ENCODE measurements around the gene MAD2L2. TPM values are rescaled to one million over a fixed set of nuclear protein-coding genes. Genes with fewer than 3 reads are reported as not detected.

Gene MAD2L2
- polyA plus RNA-seq, result 10 to 100 TPM in 1 of 2 donors, 1 to 10 TPM in 1; 8.1 to 18.5 TPM

DNA sequence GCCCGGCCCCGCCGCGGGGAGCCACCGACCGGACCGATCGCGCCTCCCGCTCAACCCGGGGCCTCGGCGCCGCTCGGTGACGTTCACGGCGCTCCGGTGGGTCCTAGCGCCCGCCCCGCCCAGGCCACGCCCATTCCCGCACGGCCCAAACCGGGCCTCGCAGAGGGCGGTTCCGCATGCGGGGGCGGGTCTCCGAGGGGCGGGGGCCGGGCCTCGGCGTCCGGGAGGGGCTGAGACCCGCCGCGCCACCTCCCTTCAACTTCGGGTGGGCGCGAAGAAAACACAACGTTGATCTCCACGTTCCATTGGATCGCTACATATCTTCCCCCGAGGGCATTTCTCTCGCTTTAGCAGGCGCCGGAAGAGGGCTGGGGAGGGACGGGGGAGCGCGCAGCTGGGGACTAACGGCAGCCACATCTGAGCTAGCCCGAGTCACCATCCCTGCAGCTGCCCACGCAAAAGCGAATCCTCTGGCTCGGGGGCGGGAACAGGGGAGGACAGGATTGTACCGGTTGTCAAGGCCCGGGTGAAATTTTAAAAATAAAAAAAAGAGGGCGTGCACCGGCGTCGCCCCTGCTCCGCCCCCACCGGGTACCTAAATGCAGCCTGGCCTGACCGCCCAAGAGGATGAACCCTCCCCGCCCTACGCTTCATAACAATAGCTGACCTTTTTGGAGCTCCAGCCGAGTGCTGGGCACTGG lies at the start of gene MAD2L2:
MAD2L2 (minus strand) TSS at position 78 of the 701 bp plus-strand sequence. CDS start 547 bp downstream, outside the sequence.
- peak within 1 kb of the TSS; percentile 74 for H3K4me3 ChIP-seq (ENCODE audit: low read depth in 1 of 2, low read length in 2 of 2)
- peaks cover 0 to 4% of the 10 kb centered on the region in 2 donors for H3K36me3 ChIP-seq (ENCODE audit: control insufficient read depth in 2 of 2, insufficient read depth in 2 of 2, low read length in 1 of 2)
- H3K9me3 ChIP-seq (ENCODE audit: control insufficient read depth in 2 of 2, insufficient read depth in 1 of 2, low read depth in 1 of 2, low read length in 1 of 2), result no peaks in the 10 kb centered on the region
- 1% methylated on average over 45 to 71 of the region's 71 CpGs for WGBS, 2 donors
- peak within 1 kb of the TSS; percentile 75 to 78 for H3K27ac ChIP-seq (ENCODE audit: low read depth in 2 of 2, low read length in 1 of 2)
- no peaks in the 10 kb centered on the region for H3K27me3 ChIP-seq (ENCODE audit: control insufficient read depth in 1 of 2, insufficient read depth in 2 of 2, low read length in 2 of 2)
- H3K4me1 ChIP-seq (ENCODE audit: control insufficient read depth in 2 of 2, insufficient read depth in 2 of 2, low read length in 1 of 2), result peaks cover 0 to 3% of the 10 kb centered on the region in 2 donors

DNA sequence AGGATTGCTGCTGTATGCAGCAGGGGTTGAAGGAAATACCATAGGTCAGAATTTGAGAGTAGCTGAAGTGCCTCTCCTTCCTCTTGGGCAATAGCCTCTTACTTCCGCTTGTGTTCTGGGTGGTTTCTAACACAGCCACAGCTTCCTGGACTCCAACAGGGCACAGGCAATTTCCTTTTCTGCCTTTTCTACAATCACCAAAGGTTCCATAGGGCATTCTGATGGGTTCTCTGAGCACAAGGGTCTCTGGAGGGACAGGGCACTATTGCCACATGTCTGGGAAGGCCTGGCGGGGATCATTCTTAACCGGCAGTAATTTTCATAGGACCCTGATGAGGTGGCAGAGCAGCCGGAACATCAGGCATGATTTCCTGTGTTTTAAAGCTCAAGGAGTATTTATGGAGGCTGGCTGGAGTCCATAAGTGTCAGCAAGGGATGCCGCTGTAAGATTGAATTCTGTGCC lies 49.5 kb upstream of the MAD2L2 start:
- Histone ChIP-seq H3K4me1 (ENCODE audit: control insufficient read depth in 2 of 2, insufficient read depth in 2 of 2, low read length in 1 of 2) (peaks cover 0 to 7% of the 10 kb centered on the region in 2 donors), H3K27ac (ENCODE audit: low read depth in 2 of 2, low read length in 1 of 2) (peak overlapping the region; percentile 68 to 72), H3K36me3 (ENCODE audit: control insufficient read depth in 2 of 2, insufficient read depth in 2 of 2, low read length in 1 of 2) (no peaks in the 10 kb centered on the region), H3K9me3 (ENCODE audit: control insufficient read depth in 2 of 2, insufficient read depth in 1 of 2, low read depth in 1 of 2, low read length in 1 of 2) (no peaks in the 10 kb centered on the region), H3K4me3 (ENCODE audit: low read depth in 1 of 2, low read length in 2 of 2) (no peak overlapping the region), H3K27me3 (ENCODE audit: control insufficient read depth in 1 of 2, insufficient read depth in 2 of 2, low read length in 2 of 2) (no peaks in the 10 kb centered on the region)
- 43 to 53% methylated on average over 5 of the region's 5 CpGs for WGBS, 2 donors

DNA sequence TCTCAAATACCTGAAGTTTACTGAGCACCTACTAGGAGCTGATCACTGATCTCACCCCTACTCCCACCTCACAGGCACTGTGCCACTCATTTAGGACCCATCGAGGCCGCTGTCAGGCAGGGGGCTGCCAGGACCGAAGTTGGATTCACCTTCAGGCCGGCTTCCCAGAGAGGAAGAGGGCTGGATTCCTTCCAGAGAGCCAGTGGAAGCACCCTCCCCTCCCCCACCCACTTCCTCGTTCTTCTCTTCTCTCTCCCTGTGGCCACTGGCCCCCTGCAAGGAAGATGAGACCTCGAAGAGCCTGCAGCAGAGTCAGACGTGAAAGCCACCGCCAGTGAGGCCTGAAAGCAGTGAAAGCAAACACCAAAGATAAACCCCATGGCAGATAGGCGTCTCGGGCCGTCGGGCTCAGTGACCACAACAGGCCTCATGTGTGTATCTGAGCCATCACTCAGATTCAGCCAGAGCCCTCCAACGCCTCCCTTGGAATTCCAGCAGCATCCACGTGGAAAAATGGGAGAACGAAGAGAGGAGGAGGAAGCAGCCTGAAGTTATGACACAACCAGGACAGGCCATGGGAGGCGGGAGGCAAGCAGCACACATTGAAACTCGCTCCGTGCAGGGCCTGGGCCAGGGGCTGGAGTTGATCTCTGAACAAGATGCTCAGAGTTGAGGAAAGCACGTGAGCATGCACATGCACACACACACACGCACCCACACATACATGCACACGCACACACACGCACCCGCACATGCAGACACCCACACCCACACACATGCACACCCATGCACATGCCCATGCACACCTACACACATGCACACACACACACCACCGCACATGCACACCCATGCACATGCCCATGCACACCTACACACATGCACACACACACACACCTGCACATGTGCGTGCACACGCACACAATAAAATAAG lies 48.8 kb upstream of the MAD2L2 start:
- H3K36me3 ChIP-seq (ENCODE audit: control insufficient read depth in 2 of 2, insufficient read depth in 2 of 2, low read length in 1 of 2), result no peaks in the 10 kb centered on the region
- H3K27me3 ChIP-seq (ENCODE audit: control insufficient read depth in 1 of 2, insufficient read depth in 2 of 2, low read length in 2 of 2), result no peaks in the 10 kb centered on the region
- WGBS, 2 donors, result 66 to 72% methylated on average over 25 to 26 of the region's 26 CpGs
- no peak overlapping the region for H3K4me3 ChIP-seq (ENCODE audit: low read depth in 1 of 2, low read length in 2 of 2)
- H3K9me3 ChIP-seq (ENCODE audit: control insufficient read depth in 2 of 2, insufficient read depth in 1 of 2, low read depth in 1 of 2, low read length in 1 of 2), result no peaks in the 10 kb centered on the region
- no peak overlapping the region for H3K27ac ChIP-seq (ENCODE audit: low read depth in 2 of 2, low read length in 1 of 2)
- peaks cover 0 to 7% of the 10 kb centered on the region in 2 donors for H3K4me1 ChIP-seq (ENCODE audit: control insufficient read depth in 2 of 2, insufficient read depth in 2 of 2, low read length in 1 of 2)

DNA sequence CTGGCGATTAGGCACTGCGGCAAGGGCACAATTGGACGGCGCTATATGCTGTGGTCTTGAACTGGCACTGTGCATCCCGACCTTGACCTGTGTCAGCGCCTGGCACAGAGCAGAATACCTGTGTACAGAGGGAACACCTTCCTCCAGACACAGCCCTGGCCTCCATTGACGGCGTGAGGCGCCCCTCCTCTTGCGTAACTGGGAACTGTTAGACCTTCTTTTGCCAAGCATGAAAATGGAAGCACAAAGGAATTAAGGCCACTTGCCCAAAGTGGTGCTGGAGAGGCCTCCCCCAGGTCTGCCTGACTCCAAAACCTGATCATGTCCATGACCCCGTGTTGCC lies 48.2 kb upstream of the MAD2L2 start:
- no peak overlapping the region for H3K27ac ChIP-seq (ENCODE audit: low read depth in 2 of 2, low read length in 1 of 2)

DNA sequence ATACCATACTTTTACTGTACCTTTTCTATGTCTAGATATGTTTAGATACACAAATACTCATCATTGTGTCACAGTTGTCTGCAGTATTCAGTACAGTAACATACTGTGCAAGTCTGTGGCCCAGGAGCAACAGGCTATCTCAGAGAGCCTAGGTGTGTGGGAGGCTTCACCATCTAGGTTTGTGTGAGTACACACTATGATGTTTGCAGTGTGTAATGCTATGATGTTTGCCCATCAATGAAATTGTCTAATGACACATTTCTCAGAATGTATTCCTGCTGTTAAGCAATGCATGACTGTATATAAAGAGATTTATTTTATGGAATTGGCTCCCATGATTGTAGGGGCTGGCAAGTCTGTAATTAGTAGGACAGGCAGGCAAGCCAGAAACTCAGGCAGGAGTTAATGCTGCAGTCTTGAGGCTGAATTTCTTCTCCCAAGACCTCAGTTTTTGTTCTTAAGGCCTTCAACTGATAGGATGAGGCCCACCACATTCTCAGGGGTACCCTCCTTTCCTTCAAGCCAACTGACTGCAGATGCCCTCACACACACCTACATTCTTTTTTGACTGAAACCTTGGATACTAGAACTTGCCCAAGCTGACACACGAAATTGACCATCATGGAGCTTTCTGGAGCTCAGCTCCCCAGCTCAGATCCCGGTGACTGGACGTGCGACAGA lies 47.3 kb upstream of the MAD2L2 start:
- H3K27ac ChIP-seq (ENCODE audit: low read depth in 2 of 2, low read length in 1 of 2), result no peak overlapping the region
- no peak overlapping the region for H3K4me3 ChIP-seq (ENCODE audit: low read depth in 1 of 2, low read length in 2 of 2)
- H3K27me3 ChIP-seq (ENCODE audit: control insufficient read depth in 1 of 2, insufficient read depth in 2 of 2, low read length in 2 of 2), result no peaks in the 10 kb centered on the region
- H3K9me3 ChIP-seq (ENCODE audit: control insufficient read depth in 2 of 2, insufficient read depth in 1 of 2, low read depth in 1 of 2, low read length in 1 of 2), result no peaks in the 10 kb centered on the region
- H3K36me3 ChIP-seq (ENCODE audit: control insufficient read depth in 2 of 2, insufficient read depth in 2 of 2, low read length in 1 of 2), result no peaks in the 10 kb centered on the region
- 97 to 99% methylated on average over 4 of the region's 4 CpGs for WGBS, 2 donors
- peaks cover 0 to 7% of the 10 kb centered on the region in 2 donors for H3K4me1 ChIP-seq (ENCODE audit: control insufficient read depth in 2 of 2, insufficient read depth in 2 of 2, low read length in 1 of 2)

More for the DNA sequence above, 48.2 kb upstream of the MAD2L2 start:
- Histone ChIP-seq H3K9me3 (ENCODE audit: control insufficient read depth in 2 of 2, insufficient read depth in 1 of 2, low read depth in 1 of 2, low read length in 1 of 2) (no peaks in the 10 kb centered on the region), H3K4me1 (ENCODE audit: control insufficient read depth in 2 of 2, insufficient read depth in 2 of 2, low read length in 1 of 2) (peaks cover 0 to 7% of the 10 kb centered on the region in 2 donors), H3K27me3 (ENCODE audit: control insufficient read depth in 1 of 2, insufficient read depth in 2 of 2, low read length in 2 of 2) (no peaks in the 10 kb centered on the region), H3K4me3 (ENCODE audit: low read depth in 1 of 2, low read length in 2 of 2) (no peak overlapping the region), H3K36me3 (ENCODE audit: control insufficient read depth in 2 of 2, insufficient read depth in 2 of 2, low read length in 1 of 2) (no peaks in the 10 kb centered on the region)
- WGBS, 2 donors, result 89 to 95% methylated on average over 11 of the region's 11 CpGs

DNA sequence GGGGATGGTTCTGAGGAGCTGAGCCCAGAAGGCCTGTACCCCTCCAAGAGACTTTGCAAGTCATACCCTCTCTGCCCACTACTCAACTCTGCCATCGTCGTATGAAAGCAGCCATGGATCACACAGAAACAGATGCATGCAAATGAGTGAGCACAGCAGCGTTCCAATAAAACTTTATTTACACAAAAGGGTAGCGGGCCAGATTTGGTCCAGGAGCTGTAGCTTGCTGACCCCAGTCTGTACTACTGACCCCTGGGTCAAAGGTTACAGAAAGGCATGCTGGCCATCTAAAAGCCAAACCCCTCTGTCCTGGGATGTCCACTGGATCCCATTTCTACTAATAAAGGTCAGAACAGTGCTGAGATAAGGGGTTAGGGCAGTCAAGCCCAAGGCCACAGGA lies 46.2 kb upstream of the MAD2L2 start:
- no peak overlapping the region for H3K27ac ChIP-seq (ENCODE audit: low read depth in 2 of 2, low read length in 1 of 2)
- H3K36me3 ChIP-seq (ENCODE audit: control insufficient read depth in 2 of 2, insufficient read depth in 2 of 2, low read length in 1 of 2), result no peaks in the 10 kb centered on the region
- no peaks in the 10 kb centered on the region for H3K27me3 ChIP-seq (ENCODE audit: control insufficient read depth in 1 of 2, insufficient read depth in 2 of 2, low read length in 2 of 2)
- H3K4me1 ChIP-seq (ENCODE audit: control insufficient read depth in 2 of 2, insufficient read depth in 2 of 2, low read length in 1 of 2), result peaks cover 0 to 7% of the 10 kb centered on the region in 2 donors
- no peaks in the 10 kb centered on the region for H3K9me3 ChIP-seq (ENCODE audit: control insufficient read depth in 2 of 2, insufficient read depth in 1 of 2, low read depth in 1 of 2, low read length in 1 of 2)
- WGBS, 2 donors, result 95 to 96% methylated on average over 4 of the region's 4 CpGs
- no peak overlapping the region for H3K4me3 ChIP-seq (ENCODE audit: low read depth in 1 of 2, low read length in 2 of 2)

DNA sequence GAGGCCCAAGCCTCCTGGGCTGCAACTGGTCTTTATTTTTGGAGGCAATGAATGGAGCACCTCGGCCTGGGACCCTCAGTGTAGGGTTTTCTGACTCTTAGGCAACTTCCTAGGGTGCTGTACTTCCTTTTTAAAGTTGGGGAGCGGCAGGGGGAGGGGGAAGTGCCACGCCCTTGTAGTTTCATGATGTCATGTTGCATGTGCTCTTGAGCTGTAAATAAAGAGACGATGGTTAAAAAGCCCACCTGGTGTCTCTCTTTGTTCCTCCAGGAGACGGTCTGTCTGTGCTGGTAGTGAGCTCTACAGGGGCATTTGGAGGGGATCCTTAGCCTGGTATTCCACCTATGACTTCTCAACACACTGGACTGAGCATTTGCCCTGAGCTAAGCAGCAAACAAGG lies 44.7 kb upstream of the MAD2L2 start:
- peaks cover 0 to 7% of the 10 kb centered on the region in 2 donors for H3K4me1 ChIP-seq (ENCODE audit: control insufficient read depth in 2 of 2, insufficient read depth in 2 of 2, low read length in 1 of 2)
- no peak overlapping the region for H3K4me3 ChIP-seq (ENCODE audit: low read depth in 1 of 2, low read length in 2 of 2)
- no peaks in the 10 kb centered on the region for H3K27me3 ChIP-seq (ENCODE audit: control insufficient read depth in 1 of 2, insufficient read depth in 2 of 2, low read length in 2 of 2)
- H3K27ac ChIP-seq (ENCODE audit: low read depth in 2 of 2, low read length in 1 of 2), result no peak overlapping the region
- no peaks in the 10 kb centered on the region for H3K36me3 ChIP-seq (ENCODE audit: control insufficient read depth in 2 of 2, insufficient read depth in 2 of 2, low read length in 1 of 2)
- H3K9me3 ChIP-seq (ENCODE audit: control insufficient read depth in 2 of 2, insufficient read depth in 1 of 2, low read depth in 1 of 2, low read length in 1 of 2), result no peaks in the 10 kb centered on the region
- 71 to 75% methylated on average over 5 of the region's 5 CpGs for WGBS, 2 donors

DNA sequence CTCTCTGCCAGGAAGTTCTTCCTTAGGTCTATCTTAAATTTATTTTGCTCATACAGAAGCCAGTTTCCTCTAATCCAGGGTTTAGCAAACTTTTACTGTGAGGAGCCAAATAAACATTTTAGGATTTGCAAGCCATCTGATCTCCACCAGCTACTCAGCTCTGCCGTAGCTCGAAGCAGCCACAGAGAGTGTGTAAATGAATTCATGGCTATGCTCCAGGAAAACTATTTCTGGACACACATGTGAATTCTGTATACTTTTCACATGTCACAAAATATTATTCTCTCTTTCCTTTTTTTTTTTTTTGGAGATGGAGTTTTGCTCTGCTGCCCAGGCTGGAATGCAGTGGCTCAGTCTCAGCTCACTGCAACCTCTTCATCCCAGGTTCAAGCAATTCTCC lies 41.6 kb upstream of the MAD2L2 start:
- no peaks in the 10 kb centered on the region for H3K9me3 ChIP-seq (ENCODE audit: control insufficient read depth in 2 of 2, insufficient read depth in 1 of 2, low read depth in 1 of 2, low read length in 1 of 2)
- no peaks in the 10 kb centered on the region for H3K36me3 ChIP-seq (ENCODE audit: control insufficient read depth in 2 of 2, insufficient read depth in 2 of 2, low read length in 1 of 2)
- no peak overlapping the region for H3K27ac ChIP-seq (ENCODE audit: low read depth in 2 of 2, low read length in 1 of 2)
- H3K4me1 ChIP-seq (ENCODE audit: control insufficient read depth in 2 of 2, insufficient read depth in 2 of 2, low read length in 1 of 2), result peaks cover 0 to 6% of the 10 kb centered on the region in 2 donors
- no peak overlapping the region for H3K4me3 ChIP-seq (ENCODE audit: low read depth in 1 of 2, low read length in 2 of 2)
- no peaks in the 10 kb centered on the region for H3K27me3 ChIP-seq (ENCODE audit: control insufficient read depth in 1 of 2, insufficient read depth in 2 of 2, low read length in 2 of 2)
- WGBS, 2 donors, result 49 to 62% methylated on average over 2 of the region's 2 CpGs

DNA sequence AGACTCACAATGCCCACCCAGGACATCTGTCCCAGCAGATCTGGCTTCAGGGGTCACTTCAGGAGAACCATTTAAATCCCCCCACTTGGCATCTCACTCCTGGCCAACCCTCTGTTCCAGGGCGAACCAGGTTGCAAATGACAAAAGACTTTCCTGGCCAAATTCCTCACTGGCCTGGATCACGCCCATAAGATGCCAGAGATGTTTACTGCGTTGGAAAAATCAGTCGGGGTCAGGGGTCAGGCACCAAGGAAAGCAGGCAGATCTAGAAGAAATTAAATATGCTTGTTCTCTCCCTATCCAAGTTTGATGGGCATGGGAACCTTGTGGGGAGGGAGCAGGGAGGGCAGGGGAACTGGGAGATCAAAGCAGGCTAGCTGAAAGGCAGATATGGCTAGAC lies 40.4 kb upstream of the MAD2L2 start:
- Histone ChIP-seq H3K27me3 (ENCODE audit: control insufficient read depth in 1 of 2, insufficient read depth in 2 of 2, low read length in 2 of 2) (no peaks in the 10 kb centered on the region), H3K4me3 (ENCODE audit: low read depth in 1 of 2, low read length in 2 of 2) (no peak overlapping the region), H3K4me1 (ENCODE audit: control insufficient read depth in 2 of 2, insufficient read depth in 2 of 2, low read length in 1 of 2) (peaks cover 0 to 6% of the 10 kb centered on the region in 2 donors), H3K27ac (ENCODE audit: low read depth in 2 of 2, low read length in 1 of 2) (no peak overlapping the region), H3K36me3 (ENCODE audit: control insufficient read depth in 2 of 2, insufficient read depth in 2 of 2, low read length in 1 of 2) (no peaks in the 10 kb centered on the region), H3K9me3 (ENCODE audit: control insufficient read depth in 2 of 2, insufficient read depth in 1 of 2, low read depth in 1 of 2, low read length in 1 of 2) (no peaks in the 10 kb centered on the region)
- 56 to 66% methylated on average over 4 of the region's 4 CpGs for WGBS, 2 donors
